GM12891 (cell line): Measurements from ENCODE around the gene GNB1.

ENCODE experiments used
- PAX5 ChIP-seq: IDR thresholded peaks from 2 replicates; pipeline ENCODE4 v1.6.1; 2011; ENCODE audit warnings: low read length, moderate library complexity, mild to moderate bottlenecking; ENCODE audit not compliant: insufficient read depth, severe bottlenecking
- POLR2A ChIP-seq: IDR thresholded peaks from 2 replicates; pipeline ENCODE4 v1.6.1; 2011; ENCODE audit warnings: low read depth, low read length, control low read depth
- POLR2AphosphoS5 ChIP-seq: IDR thresholded peaks from 2 replicates; pipeline ENCODE4 v1.6.1; 2011; ENCODE audit warnings: low read depth, low read length, control low read depth
- POU2F2 ChIP-seq: IDR thresholded peaks from 2 replicates; pipeline ENCODE4 v1.6.1; 2011; ENCODE audit warnings: low read depth, mild to moderate bottlenecking, control low read depth, low read length, moderate library complexity
- SPI1 ChIP-seq: IDR thresholded peaks from 2 replicates; pipeline ENCODE4 v1.6.1; 2011; ENCODE audit warnings: low read depth, low read length, control low read depth
- TAF1 ChIP-seq: IDR thresholded peaks from 2 replicates; pipeline ENCODE4 v1.6.1; 2011; ENCODE audit warnings: low read depth, low read length, control low read depth

- TF ChIP-seq POLR2A (no peak), POLR2AphosphoS5 (no peak), POU2F2 (no peak), SPI1 (peak; percentile 46), TAF1 (no peak), PAX5 (no peak)
Observed at GRCh38 chr1:1835546-1835945, 55.3 kb downstream of the GNB1 start.
